HepG2 (cell line): Measurements from ENCODE around the gene STK38L. TPM values are rescaled to one million over a fixed set of nuclear protein-coding genes. Genes with fewer than 3 reads are reported as not detected.

Experiments used
- ARNT ChIP-seq: fragments of 450-650 bp; IDR thresholded peaks from 2 replicates; pipeline ENCODE4 v1.6.1; 2017
- CBX1 ChIP-seq: IDR thresholded peaks from one replicate; pipeline ENCODE4 v1.6.1; 2016; ENCODE audit warnings: antibody characterized with exemption, low read depth
- EED ChIP-seq: sonication (generic); formaldehyde crosslinking; IDR thresholded peaks from 2 replicates; pipeline ENCODE4 v1.5.0; 2020; ENCODE audit warnings: mild to moderate bottlenecking, missing genetic modification reagents
- GATAD2A ChIP-seq: IDR thresholded peaks from 2 replicates; pipeline ENCODE4 v1.6.1; 2016
- HOXA3 ChIP-seq: sonication (generic); formaldehyde crosslinking; IDR thresholded peaks from 2 replicates; pipeline ENCODE4 v1.5.0; 2020; ENCODE audit warnings: missing genetic modification reagents
- KDM4B ChIP-seq: sonication (generic); formaldehyde crosslinking; IDR thresholded peaks from 2 replicates; pipeline ENCODE4 v1.4.0; 2020; ENCODE audit warnings: missing genetic modification reagents
- MAX ChIP-seq: IDR thresholded peaks from 2 replicates; pipeline ENCODE4 v1.6.1; 2012; ENCODE audit warnings: inconsistent platforms
- MLX ChIP-seq: IDR thresholded peaks from 2 replicates; pipeline ENCODE4 v1.6.1; 2016
- PRDM10 ChIP-seq: sonication (generic); formaldehyde crosslinking; IDR thresholded peaks from 2 replicates; pipeline ENCODE4 v1.4.0; 2020; ENCODE audit warnings: low read depth, missing genetic modification reagents
- SETDB1 ChIP-seq: sonication (generic); formaldehyde crosslinking; IDR thresholded peaks from 2 replicates; pipeline ENCODE4 v1.5.1; 2020; ENCODE audit warnings: missing genetic modification reagents, mild to moderate bottlenecking, borderline replicate concordance
- SP1 ChIP-seq, 2 experiments: fragments of 450-650 bp in 1 of 2; sonication (generic) in 1 of 2; formaldehyde crosslinking in 1 of 2; IDR thresholded peaks; 2 replicates each; pipeline versions ENCODE4 v1.4.0 to v1.6.1; 2016 to 2020; ENCODE audit warnings: missing genetic modification reagents in 1 of 2
- SSRP1 ChIP-seq: IDR thresholded peaks from 2 replicates; pipeline ENCODE4 v1.6.1; 2016; ENCODE audit warnings: control low read depth
- TFDP2 ChIP-seq: sonication (generic); formaldehyde crosslinking; IDR thresholded peaks from 2 replicates; pipeline ENCODE4 v1.4.0; 2020; ENCODE audit warnings: missing genetic modification reagents
- ZBTB3 ChIP-seq: sonication (generic); formaldehyde crosslinking; IDR thresholded peaks from 2 replicates; pipeline ENCODE4 v1.4.0; 2020; ENCODE audit warnings: low read depth, mild to moderate bottlenecking, moderate library complexity, missing genetic modification reagents, borderline replicate concordance
- ZFP82 ChIP-seq: sonication (generic); formaldehyde crosslinking; IDR thresholded peaks from 2 replicates; pipeline ENCODE4 v1.5.1; 2020; ENCODE audit warnings: mild to moderate bottlenecking, missing genetic modification reagents, borderline replicate concordance
- ZMYM2 ChIP-seq: sonication (generic); formaldehyde crosslinking; IDR thresholded peaks from 2 replicates; pipeline ENCODE4 v1.8.0; 2022; ENCODE audit warnings: mild to moderate bottlenecking, missing genetic modification reagents
- ZNF274 ChIP-seq: sonication (generic); formaldehyde crosslinking; IDR thresholded peaks from 2 replicates; pipeline ENCODE4 v1.5.1; 2020; ENCODE audit warnings: mild to moderate bottlenecking, missing genetic modification reagents
- ZNF362 ChIP-seq: sonication (generic); formaldehyde crosslinking; IDR thresholded peaks from 2 replicates; pipeline ENCODE4 v1.4.0; 2020; ENCODE audit warnings: missing genetic modification reagents, mild to moderate bottlenecking, borderline replicate concordance
- ZNF615 ChIP-seq: sonication (generic); formaldehyde crosslinking; IDR thresholded peaks from 2 replicates; pipeline ENCODE4 v1.5.0; 2020; ENCODE audit warnings: mild to moderate bottlenecking, missing genetic modification reagents, borderline replicate concordance
- ZNF639 ChIP-seq: conservative IDR thresholded peaks from 2 replicates; pipeline ENCODE4 v1.6.1; 2018; ENCODE audit warnings: missing genetic modification reagents
- ZNF773 ChIP-seq: sonication (generic); formaldehyde crosslinking; IDR thresholded peaks from 2 replicates; pipeline ENCODE4 v1.4.0; 2020; ENCODE audit warnings: missing genetic modification reagents, borderline replicate concordance
- polyA plus RNA-seq, 8 experiments: library from polyadenylated mRNA; depleted of rRNA in 3 of 8; stranded (reverse) in 7 of 8; unstranded in 1 of 8; fragments of >200 nt; fragmentation: Illumina TruSeq in 4 of 8; extraction: Trizol in 4 of 8; gene quantifications; 2 replicates each; pipeline versions ENCODE4 v1.2.1 to v1.2.3, GENCODE V29; 2011 to 2016; ENCODE audit warnings: low read depth in 4 of 8, missing spikeins in 1 of 8, mixed read lengths in 1 of 8; ENCODE audit not compliant: insufficient read depth in 1 of 8
- total RNA-seq, 5 experiments: library from RNA; depleted of rRNA; stranded (reverse); fragments of >200 nt; fragmentation: Illumina TruSeq; extraction: Trizol; gene quantifications; 2 replicates each; pipeline ENCODE4 v1.2.3, GENCODE V29; 2016; ENCODE audit warnings: low read depth in 1 of 5

Gene STK38L
- total and polyA plus RNA-seq, 2 of the 13 experiments (the other 11 are each of a cell fraction or from before 2014, with no cell fraction given): 6.1 to 26.4 TPM

- TF ChIP-seq MLX (CRISPR knock-in tag) (0 out of 2 replicates have a peak, but pooled peaks have one; percentile 53), ZNF362 (CRISPR knock-in tag) (no peak; the same call in 1 of the 2 replicates), SP1 (IDR thresholded peaks at IDR 0.05) (no peak), SP1 (CRISPR knock-in tag; IDR thresholded peaks at IDR 0.05) (peak; percentile 90), SSRP1 (CRISPR knock-in tag) (no peak), ZBTB3 (CRISPR knock-in tag) (no peak), ZFP82 (CRISPR knock-in tag) (no peak), KDM4B (CRISPR knock-in tag) (0 out of 2 replicates have a peak, but pooled peaks have one; percentile 11), ZNF773 (CRISPR knock-in tag) (no peak), TFDP2 (CRISPR knock-in tag) (peak; percentile 40), SETDB1 (0 out of 2 replicates have a peak, but pooled peaks have one; percentile 21), ZNF274 (CRISPR knock-in tag) (no peak; the same call in 1 of the 2 replicates), EED (no peak), PRDM10 (CRISPR knock-in tag) (no peak; the same call in 1 of the 2 replicates), CBX1 (peak; percentile 86), ZNF639 (CRISPR knock-in tag) (0 out of 2 replicates have a peak, but pooled peaks have one; percentile 60), ARNT (no peak), GATAD2A (peak; percentile 61), ZMYM2 (CRISPR knock-in tag) (peak; percentile 99), MAX (peak; percentile 60; the same call in 1 of the 2 replicates), HOXA3 (peak; percentile 100), ZNF615 (CRISPR knock-in tag) (no peak)
Observed at GRCh38 chr12:27243804-27244688, at the start of gene STK38L (continued).
